Uterus (tissue), 4 donors: Measurements from ENCODE around the gene FAM53B. TPM values are rescaled to one million over a fixed set of nuclear protein-coding genes. Genes with fewer than 3 reads are reported as not detected.

Experiments
- DNase-seq, 2 donors: peaks; one replicate each; pipeline ENCODE4 v3.0.0-alpha.2; 2019 to 2020
- H3K27ac ChIP-seq, 2 donors: fragments of 200-600 bp; sonication (generic); 1 replicate in 1 of 2; 2 replicates in 1 of 2; pipeline ENCODE4 v1.5.1; 2016 to 2018
- H3K27me3 ChIP-seq, 2 donors: fragments of 200-600 bp; sonication (generic); one replicate each; pipeline ENCODE4 v1.5.1; 2018 to 2019; ENCODE audit warnings: control low read depth in 1 of 2
- H3K36me3 ChIP-seq, 2 donors: fragments of 200-600 bp; sonication (generic); one replicate each; pipeline ENCODE4 v1.5.1; 2019; ENCODE audit warnings: control low read depth in 1 of 2
- H3K4me1 ChIP-seq, 2 donors: fragments of 200-600 bp; sonication (generic); one replicate each; pipeline ENCODE4 v1.5.1; 2018 to 2019; ENCODE audit warnings: control low read depth in 1 of 2
- H3K4me3 ChIP-seq, 2 donors: fragments of 200-600 bp; sonication (generic); 1 replicate in 1 of 2; 2 replicates in 1 of 2; pipeline ENCODE4 v1.5.1; 2018 to 2019; ENCODE audit warnings: mild to moderate bottlenecking in 1 of 2
- H3K9me3 ChIP-seq, 2 donors: fragments of 200-600 bp; sonication (generic); one replicate each; pipeline ENCODE4 v1.5.1; 2019; ENCODE audit warnings: control low read depth in 1 of 2
- POLR2A ChIP-seq, 2 donors: fragments of 450-650 bp; IDR thresholded peaks; one replicate each; pipeline ENCODE4 v1.6.1; 2016; ENCODE audit warnings: antibody characterized with exemption in 2 of 2, mild to moderate bottlenecking in 1 of 2, moderate library complexity in 1 of 2
- intact Hi-C: fragments of 100-400 bp; cut with DNase I; formaldehyde crosslinking; loops from one replicate; pipeline ENCODE4 v1.15.1; 2023; ENCODE audit warnings: low total_unique reads
- total RNA-seq, 4 donors: library from RNA; depleted of rRNA in 3 of 4; stranded (reverse); fragments of >200 nt in 3 of 4; gene quantifications; one replicate each; pipeline versions ENCODE4 v1.1.0 to v1.2.4, GENCODE V29; 2014 to 2023
- TF ChIP-seq, protein P1 (sequence below), 4 experiments: fragments of 200-600 bp in 2 of 4; fragments of 450-650 bp in 2 of 4; sonication (generic) in 2 of 4; IDR thresholded peaks; one replicate each; pipeline ENCODE4 v1.5.1; 2016 to 2019; ENCODE audit warnings: antibody characterized with exemption in 4 of 4, mild to moderate bottlenecking in 2 of 4, moderate library complexity in 1 of 4
- donor health status: DM: yes; HTN: yes; CAD: no.

The FAM53B gene
- total RNA-seq, 4 donors from 2014 or later: 10.9 to 94.3 (median 67.8) TPM

- Histone ChIP-seq H3K4me1 (peaks cover 0 to 3% of the 10 kb centered on the region in 2 donors), H3K4me3 (no peak overlapping the region), H3K9me3 (no peaks in the 10 kb centered on the region), H3K36me3 (no peaks in the 10 kb centered on the region), H3K27ac (peak overlapping the region; percentile 61 to 66), H3K27me3 (no peaks in the 10 kb centered on the region)
- intact Hi-C loops: no loop called here
- no peak for DNase-seq
- TF ChIP-seq, protein P1, sequence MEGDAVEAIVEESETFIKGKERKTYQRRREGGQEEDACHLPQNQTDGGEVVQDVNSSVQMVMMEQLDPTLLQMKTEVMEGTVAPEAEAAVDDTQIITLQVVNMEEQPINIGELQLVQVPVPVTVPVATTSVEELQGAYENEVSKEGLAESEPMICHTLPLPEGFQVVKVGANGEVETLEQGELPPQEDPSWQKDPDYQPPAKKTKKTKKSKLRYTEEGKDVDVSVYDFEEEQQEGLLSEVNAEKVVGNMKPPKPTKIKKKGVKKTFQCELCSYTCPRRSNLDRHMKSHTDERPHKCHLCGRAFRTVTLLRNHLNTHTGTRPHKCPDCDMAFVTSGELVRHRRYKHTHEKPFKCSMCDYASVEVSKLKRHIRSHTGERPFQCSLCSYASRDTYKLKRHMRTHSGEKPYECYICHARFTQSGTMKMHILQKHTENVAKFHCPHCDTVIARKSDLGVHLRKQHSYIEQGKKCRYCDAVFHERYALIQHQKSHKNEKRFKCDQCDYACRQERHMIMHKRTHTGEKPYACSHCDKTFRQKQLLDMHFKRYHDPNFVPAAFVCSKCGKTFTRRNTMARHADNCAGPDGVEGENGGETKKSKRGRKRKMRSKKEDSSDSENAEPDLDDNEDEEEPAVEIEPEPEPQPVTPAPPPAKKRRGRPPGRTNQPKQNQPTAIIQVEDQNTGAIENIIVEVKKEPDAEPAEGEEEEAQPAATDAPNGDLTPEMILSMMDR (IDR thresholded peaks at IDR 0.05): no peak
- no peak for TF ChIP-seq POLR2A (IDR thresholded peaks at IDR 0.05)
These were observed 89.5 kb downstream of the FAM53B start for GRCh38 chr10:124654686-124655085.

GRCh38 chr10:124653811-124654651 is 90.1 kb downstream of the FAM53B start:
- H3K9me3 ChIP-seq: no peaks in the 10 kb centered on the region
- no peak overlapping the region for H3K4me3 ChIP-seq
- TF ChIP-seq, protein P1 (IDR thresholded peaks at IDR 0.05): no peak
- TF ChIP-seq POLR2A (IDR thresholded peaks at IDR 0.05): no peak
- no peaks in the 10 kb centered on the region for H3K36me3 ChIP-seq
- peaks cover 2 to 10% of the 10 kb centered on the region in 2 donors for H3K4me1 ChIP-seq
- peak in 1 of 2 donors; percentile 66 for DNase-seq
- H3K27ac ChIP-seq: peak overlapping the region; percentile 61 to 66
- intact Hi-C loops: no loop called here
- no peaks in the 10 kb centered on the region for H3K27me3 ChIP-seq

GRCh38 chr10:124653311-124653710 is 90.9 kb downstream of the FAM53B start:
- Histone ChIP-seq H3K9me3 (no peaks in the 10 kb centered on the region), H3K36me3 (no peaks in the 10 kb centered on the region), H3K27ac (peak overlapping the region; percentile 60 to 66), H3K4me3 (no peak overlapping the region), H3K4me1 (peaks cover 9 to 15% of the 10 kb centered on the region in 2 donors), H3K27me3 (no peaks in the 10 kb centered on the region)
- TF ChIP-seq, protein P1 (IDR thresholded peaks at IDR 0.05): no peak
- TF ChIP-seq POLR2A (IDR thresholded peaks at IDR 0.05): no peak
- intact Hi-C loops: no loop called here
- DNase-seq: no peak

GRCh38 chr10:124652701-124653100 is 91.5 kb downstream of the FAM53B start:
- no peaks in the 10 kb centered on the region for H3K27me3 ChIP-seq
- H3K27ac ChIP-seq: peak overlapping the region in 1 of 2 donors; percentile 60
- H3K4me1 ChIP-seq: peaks cover 13 to 21% of the 10 kb centered on the region in 2 donors
- DNase-seq: no peak
- intact Hi-C loops: no loop called here
- TF ChIP-seq POLR2A (IDR thresholded peaks at IDR 0.05): no peak
- TF ChIP-seq, protein P1 (IDR thresholded peaks at IDR 0.05): no peak
- H3K4me3 ChIP-seq: no peak overlapping the region
- no peaks in the 10 kb centered on the region for H3K36me3 ChIP-seq
- no peaks in the 10 kb centered on the region for H3K9me3 ChIP-seq

DNA sequence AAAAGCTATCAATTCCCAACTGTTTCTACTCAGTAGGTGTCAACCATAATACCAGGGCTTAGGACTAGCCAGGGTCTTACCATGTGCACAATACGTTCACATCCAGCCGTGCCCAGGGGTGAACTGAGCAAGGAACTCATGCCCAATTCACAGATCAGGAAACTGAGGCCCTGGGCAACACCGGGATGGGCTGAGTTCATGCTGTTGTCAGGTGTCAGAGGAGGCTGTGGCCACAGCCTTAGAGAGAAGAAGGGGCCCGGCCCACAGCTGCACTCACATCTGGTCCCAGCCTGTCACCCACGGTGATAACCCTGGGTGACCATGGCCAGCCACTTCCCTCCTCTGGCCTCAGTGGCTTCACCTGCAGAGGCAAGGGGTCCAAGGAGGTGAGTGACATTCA is 92.0 kb downstream of the FAM53B start:
- Histone ChIP-seq H3K9me3 (no peaks in the 10 kb centered on the region), H3K27me3 (no peaks in the 10 kb centered on the region), H3K4me3 (no peak overlapping the region), H3K36me3 (no peaks in the 10 kb centered on the region), H3K27ac (no peak overlapping the region), H3K4me1 (peaks cover 13 to 26% of the 10 kb centered on the region in 2 donors)
- no peak for TF ChIP-seq POLR2A (IDR thresholded peaks at IDR 0.05)
- TF ChIP-seq, protein P1 (IDR thresholded peaks at IDR 0.05): no peak
- intact Hi-C loops: no loop called here
- no peak for DNase-seq
